MM.1S (cell line): ENCODE data around the gene REN.

Source experiments
- DNase-seq: peaks from one replicate; pipeline ENCODE4 v3.0.0-alpha.2; 2015
- H2AFZ ChIP-seq: fragments of 300-600 bp; sonication (generic); 2 replicates; pipeline ENCODE4 v1.6.0; 2016; ENCODE audit warnings: antibody characterized with exemption, low read length
- H3F3A ChIP-seq: fragments of 300-600 bp; sonication (generic); 2 replicates; pipeline ENCODE4 v1.6.1; 2016; ENCODE audit warnings: mild to moderate bottlenecking, antibody characterized with exemption, low read length, moderate library complexity, mixed read lengths; ENCODE audit not compliant: insufficient read depth
- H3K27ac ChIP-seq: fragments of 300-600 bp; sonication (generic); 2 replicates; pipeline ENCODE4 v1.5.1; 2016; ENCODE audit warnings: mild to moderate bottlenecking, low read length
- H3K27me3 ChIP-seq: fragments of 300-600 bp; sonication (generic); replicated peaks from 2 replicates; pipeline ENCODE4 v1.6.0; 2016; ENCODE audit warnings: low read length; ENCODE audit not compliant: insufficient read depth
- H3K36me3 ChIP-seq: fragments of 300-600 bp; sonication (generic); replicated peaks from 2 replicates; pipeline ENCODE4 v1.6.1; 2016; ENCODE audit warnings: mild to moderate bottlenecking, low read length, mixed read lengths; ENCODE audit not compliant: insufficient read depth
- H3K4me1 ChIP-seq: fragments of 300-600 bp; sonication (generic); 2 replicates; pipeline ENCODE4 v1.6.1; 2016; ENCODE audit warnings: low read length, mixed read lengths
- H3K4me2 ChIP-seq: fragments of 300-600 bp; sonication (generic); 2 replicates; pipeline ENCODE4 v1.6.0; 2016; ENCODE audit warnings: low read depth, low read length
- H3K4me3 ChIP-seq: fragments of 300-600 bp; sonication (generic); 2 replicates; pipeline ENCODE4 v1.5.1; 2016; ENCODE audit warnings: low read length, mixed read lengths
- H3K79me2 ChIP-seq: fragments of 300-600 bp; sonication (generic); 2 replicates; pipeline ENCODE4 v1.6.1; 2016; ENCODE audit warnings: mixed run types, low read length, mixed read lengths
- H3K9ac ChIP-seq: fragments of 300-600 bp; sonication (generic); 2 replicates; pipeline ENCODE4 v1.6.1; 2016; ENCODE audit warnings: low read length, mixed read lengths
- H3K9me2 ChIP-seq: fragments of 300-600 bp; sonication (generic); replicated peaks from 2 replicates; pipeline ENCODE4 v1.6.1; 2016; ENCODE audit warnings: mild to moderate bottlenecking, low read length, mixed read lengths; ENCODE audit not compliant: insufficient read depth
- H3K9me3 ChIP-seq: fragments of 300-600 bp; sonication (generic); replicated peaks from 2 replicates; pipeline ENCODE4 v1.6.1; 2016; ENCODE audit warnings: mild to moderate bottlenecking, low read length, mixed read lengths; ENCODE audit not compliant: insufficient read depth
- H4K20me1 ChIP-seq: fragments of 300-600 bp; sonication (generic); 2 replicates; pipeline ENCODE4 v1.6.1; 2016; ENCODE audit warnings: mild to moderate bottlenecking, low read length, moderate library complexity, mixed read lengths; ENCODE audit not compliant: insufficient read depth
- CTCF ChIP-seq: fragments of 300-600 bp; sonication (generic); IDR thresholded peaks from 2 replicates; pipeline ENCODE4 v1.5.1; 2016; ENCODE audit warnings: antibody characterized with exemption, low read length, mixed read lengths
- EZH2 ChIP-seq: fragments of 300-600 bp; sonication (generic); optimal IDR thresholded peaks from 2 replicates; pipeline ENCODE3; 2017; ENCODE audit warnings: low read depth, mild to moderate bottlenecking, antibody characterized with exemption, low read length, mixed read lengths
- EZH2phosphoT487 ChIP-seq: fragments of 300-600 bp; sonication (generic); IDR thresholded peaks from 2 replicates; pipeline ENCODE4 v1.6.1; 2018; ENCODE audit warnings: antibody characterized with exemption, low read length

REN gene

GRCh38 chr1:204162494-204163074 is 3.6 kb downstream of the REN start:
- Histone ChIP-seq H3K4me1 (no peaks in the 10 kb centered on the region), H2AFZ (no peak overlapping the region), H3F3A (no peaks in the 10 kb centered on the region), H3K9me2 (no peaks in the 10 kb centered on the region), H3K79me2 (no peaks in the 10 kb centered on the region), H3K27me3 (0 out of 2 replicates have a peak, but pooled peaks cover 8% of the 10 kb centered on the region), H3K36me3 (no peaks in the 10 kb centered on the region), H3K9me3 (no peaks in the 10 kb centered on the region), H4K20me1 (no peaks in the 10 kb centered on the region), H3K9ac (no peak overlapping the region), H3K4me2 (no peak overlapping the region), H3K4me3 (no peak overlapping the region), H3K27ac (no peak overlapping the region)
- DNase-seq: peak; percentile 72
- no peak for TF ChIP-seq EZH2phosphoT487
- peak; percentile 100 for TF ChIP-seq CTCF

- no peaks in the 10 kb centered on the region for H3F3A ChIP-seq
- no peaks in the 10 kb centered on the region for H3K9me2 ChIP-seq
- no peaks in the 10 kb centered on the region for H4K20me1 ChIP-seq
- no peaks in the 10 kb centered on the region for H3K9me3 ChIP-seq
- no peaks in the 10 kb centered on the region for H3K36me3 ChIP-seq
- no peaks in the 10 kb centered on the region for H3K4me1 ChIP-seq
- H3K9ac ChIP-seq: no peak overlapping the region
- no peak overlapping the region for H3K4me2 ChIP-seq
- DNase-seq: no peak
- H3K79me2 ChIP-seq: no peaks in the 10 kb centered on the region
- H3K27me3 ChIP-seq: 0 out of 2 replicates have a peak, but pooled peaks cover 3% of the 10 kb centered on the region
- no peak overlapping the region for H3K4me3 ChIP-seq
- no peak overlapping the region for H3K27ac ChIP-seq
- no peak for TF ChIP-seq EZH2phosphoT487
- no peak for TF ChIP-seq EZH2
- no peak for TF ChIP-seq CTCF
- H2AFZ ChIP-seq: no peak overlapping the region
These were observed 4.3 kb downstream of the REN start for GRCh38 chr1:204161609-204162493.

- H3K27ac ChIP-seq: no peak overlapping the region
- no peak overlapping the region for H3K4me3 ChIP-seq
- no peak overlapping the region for H2AFZ ChIP-seq
- DNase-seq: no peak
- no peaks in the 10 kb centered on the region for H4K20me1 ChIP-seq
- peaks cover 28% of the 10 kb centered on the region for H3K27me3 ChIP-seq
- H3K4me1 ChIP-seq: no peaks in the 10 kb centered on the region
- H3F3A ChIP-seq: no peaks in the 10 kb centered on the region
- H3K4me2 ChIP-seq: no peak overlapping the region
- no peaks in the 10 kb centered on the region for H3K9me3 ChIP-seq
- no peaks in the 10 kb centered on the region for H3K79me2 ChIP-seq
- no peak overlapping the region for H3K9ac ChIP-seq
- no peaks in the 10 kb centered on the region for H3K9me2 ChIP-seq
- TF ChIP-seq EZH2phosphoT487: no peak
- no peak for TF ChIP-seq CTCF
- TF ChIP-seq EZH2: no peak
- no peaks in the 10 kb centered on the region for H3K36me3 ChIP-seq
These were observed 8.2 kb downstream of the REN start for GRCh38 chr1:204157962-204158361.
